Fibroblast of the aortic adventitia (primary cell): Measurements from ENCODE around the gene ARHGAP27. TPM values are rescaled to one million over a fixed set of nuclear protein-coding genes. Genes with fewer than 3 reads are reported as not detected.

Experiments
- DNase-seq: peaks from one replicate; pipeline ENCODE4 v3.0.0-alpha.2; 2010; ENCODE audit warnings: low read depth
- H3K4me3 ChIP-seq: 2 replicates; pipeline ENCODE4 v1.5.1; 2011; ENCODE audit warnings: low read depth, mild to moderate bottlenecking, control low read depth, low read length, moderate library complexity
- total RNA-seq: library from RNA; depleted of rRNA; stranded (reverse); fragments of >200 nt; gene quantifications from 2 replicates; pipeline ENCODE4 v1.2.3, GENCODE V29; 2012; ENCODE audit warnings: low replicate concordance
- TF ChIP-seq, protein P1 (sequence below): IDR thresholded peaks from 2 replicates; pipeline ENCODE4 v1.5.1; 2011; ENCODE audit warnings: mild to moderate bottlenecking, low read length, control low read depth, inconsistent platforms; ENCODE audit not compliant: insufficient read depth

Gene ARHGAP27
- total RNA-seq, 1 donor: 2.3 TPM

DNA sequence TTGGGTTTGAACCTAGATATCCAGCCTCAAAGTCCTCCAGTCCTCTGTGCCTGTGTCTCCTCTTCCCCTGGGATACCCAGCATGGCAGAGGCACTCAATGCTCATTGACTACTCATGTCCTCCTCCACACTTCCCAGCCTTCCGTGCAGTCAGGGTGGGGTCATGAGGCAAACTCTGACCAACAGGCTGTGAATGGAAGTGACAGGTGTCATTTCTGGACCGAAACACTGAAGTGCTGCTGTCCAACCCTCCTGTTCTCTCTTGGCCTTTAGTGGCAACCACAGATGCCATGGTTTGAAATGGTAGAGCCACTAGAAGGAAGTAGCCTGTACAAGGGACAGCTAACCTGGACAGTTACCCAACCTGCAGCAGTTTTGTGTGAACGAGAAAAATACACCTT lies 69.2 kb downstream of the ARHGAP27 start:
- no peak overlapping the region for H3K4me3 ChIP-seq
- TF ChIP-seq, protein P1, sequence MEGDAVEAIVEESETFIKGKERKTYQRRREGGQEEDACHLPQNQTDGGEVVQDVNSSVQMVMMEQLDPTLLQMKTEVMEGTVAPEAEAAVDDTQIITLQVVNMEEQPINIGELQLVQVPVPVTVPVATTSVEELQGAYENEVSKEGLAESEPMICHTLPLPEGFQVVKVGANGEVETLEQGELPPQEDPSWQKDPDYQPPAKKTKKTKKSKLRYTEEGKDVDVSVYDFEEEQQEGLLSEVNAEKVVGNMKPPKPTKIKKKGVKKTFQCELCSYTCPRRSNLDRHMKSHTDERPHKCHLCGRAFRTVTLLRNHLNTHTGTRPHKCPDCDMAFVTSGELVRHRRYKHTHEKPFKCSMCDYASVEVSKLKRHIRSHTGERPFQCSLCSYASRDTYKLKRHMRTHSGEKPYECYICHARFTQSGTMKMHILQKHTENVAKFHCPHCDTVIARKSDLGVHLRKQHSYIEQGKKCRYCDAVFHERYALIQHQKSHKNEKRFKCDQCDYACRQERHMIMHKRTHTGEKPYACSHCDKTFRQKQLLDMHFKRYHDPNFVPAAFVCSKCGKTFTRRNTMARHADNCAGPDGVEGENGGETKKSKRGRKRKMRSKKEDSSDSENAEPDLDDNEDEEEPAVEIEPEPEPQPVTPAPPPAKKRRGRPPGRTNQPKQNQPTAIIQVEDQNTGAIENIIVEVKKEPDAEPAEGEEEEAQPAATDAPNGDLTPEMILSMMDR: no peak
- no peak for DNase-seq

GRCh38 chr17:45361976-45362375 lies 70.7 kb downstream of the ARHGAP27 start:
- TF ChIP-seq, protein P1: no peak
- H3K4me3 ChIP-seq: no peak overlapping the region
- no peak for DNase-seq

- TF ChIP-seq, protein P1: no peak
- no peak overlapping the region for H3K4me3 ChIP-seq
- DNase-seq: peak; percentile 42
These were observed 71.2 kb downstream of the ARHGAP27 start for GRCh38 chr17:45361451-45361850.

GRCh38 chr17:45357364-45357997 lies 75.2 kb downstream of the ARHGAP27 start:
- TF ChIP-seq, protein P1: no peak

DNA sequence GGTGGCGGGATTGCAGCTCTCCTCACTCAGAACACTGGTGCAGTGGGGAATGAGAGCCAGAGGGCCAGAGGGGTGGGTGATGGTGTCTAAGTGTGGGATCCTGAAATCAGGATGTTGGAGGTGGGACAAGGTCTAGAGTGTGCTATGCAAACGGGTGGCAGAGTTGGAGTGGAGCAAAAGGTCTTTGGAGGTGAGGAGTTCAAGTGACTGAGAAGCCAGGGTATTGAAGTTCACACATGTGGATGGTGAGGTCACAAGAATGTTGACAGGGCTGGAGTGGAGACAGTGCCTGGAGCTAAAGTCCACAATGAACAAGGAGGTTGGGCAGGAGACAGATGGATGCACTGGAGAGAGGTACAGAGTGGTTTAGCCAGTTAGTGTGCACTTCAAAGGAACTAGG lies 77.6 kb downstream of the ARHGAP27 start:
- TF ChIP-seq, protein P1: no peak
- H3K4me3 ChIP-seq: no peak overlapping the region
- no peak for DNase-seq

More at GRCh38 chr17:45357364-45357997, 75.2 kb downstream of the ARHGAP27 start:
- H3K4me3 ChIP-seq: no peak overlapping the region
- no peak for DNase-seq

GRCh38 chr17:45353043-45353442 lies 79.6 kb downstream of the ARHGAP27 start:
- TF ChIP-seq, protein P1: no peak
- DNase-seq: no peak
- no peak overlapping the region for H3K4me3 ChIP-seq

DNA sequence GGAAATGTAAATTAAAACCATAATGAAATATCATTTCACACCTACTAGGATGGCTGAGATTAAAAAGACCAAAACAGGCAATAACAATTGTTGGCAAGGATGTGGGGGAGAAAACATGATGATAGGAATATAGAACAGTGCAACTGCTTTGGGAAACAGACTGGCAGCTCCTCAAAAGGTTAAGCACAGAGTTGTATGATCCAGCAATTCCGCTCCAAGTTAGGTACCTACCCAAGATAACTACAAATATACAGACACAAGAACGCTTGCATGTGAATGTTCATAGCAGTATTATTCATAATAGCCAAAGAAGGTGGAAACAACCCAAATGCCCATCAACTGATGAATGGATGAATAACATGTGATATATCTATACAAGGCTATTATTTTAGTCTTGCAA lies 80.8 kb downstream of the ARHGAP27 start:
- no peak for DNase-seq
- no peak overlapping the region for H3K4me3 ChIP-seq
- TF ChIP-seq, protein P1: no peak
